ENCODE results near the gene ENDOD1.
"Not testable (repeated sequence)": the region's sequence is repeated elsewhere in the genome, so short reads cannot be mapped to it uniquely, and the experiment has no call there.

ENDOD1 gene

DNA sequence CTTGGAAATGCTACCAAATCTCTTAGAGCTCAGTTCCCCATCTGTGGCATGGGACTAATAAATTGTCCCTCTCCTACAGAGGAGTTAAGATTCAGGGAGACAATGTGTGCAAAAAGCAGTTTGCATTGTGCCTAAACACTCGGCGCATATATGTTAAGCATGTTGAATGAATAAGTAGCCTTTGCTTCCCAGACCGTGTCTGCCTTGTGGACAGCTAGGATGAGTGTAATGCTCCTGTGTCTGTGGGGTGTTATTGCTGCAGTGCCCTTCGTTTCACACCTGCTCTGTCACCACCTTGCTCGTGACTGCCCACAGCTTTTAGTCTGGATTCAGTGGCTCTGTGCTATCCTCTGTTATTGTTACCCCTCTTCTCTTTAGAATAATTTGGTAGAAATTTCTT, 14.1 kb downstream of the ENDOD1 start:
- no peak for DNase-seq (ENCODE audit: low read depth)

DNA sequence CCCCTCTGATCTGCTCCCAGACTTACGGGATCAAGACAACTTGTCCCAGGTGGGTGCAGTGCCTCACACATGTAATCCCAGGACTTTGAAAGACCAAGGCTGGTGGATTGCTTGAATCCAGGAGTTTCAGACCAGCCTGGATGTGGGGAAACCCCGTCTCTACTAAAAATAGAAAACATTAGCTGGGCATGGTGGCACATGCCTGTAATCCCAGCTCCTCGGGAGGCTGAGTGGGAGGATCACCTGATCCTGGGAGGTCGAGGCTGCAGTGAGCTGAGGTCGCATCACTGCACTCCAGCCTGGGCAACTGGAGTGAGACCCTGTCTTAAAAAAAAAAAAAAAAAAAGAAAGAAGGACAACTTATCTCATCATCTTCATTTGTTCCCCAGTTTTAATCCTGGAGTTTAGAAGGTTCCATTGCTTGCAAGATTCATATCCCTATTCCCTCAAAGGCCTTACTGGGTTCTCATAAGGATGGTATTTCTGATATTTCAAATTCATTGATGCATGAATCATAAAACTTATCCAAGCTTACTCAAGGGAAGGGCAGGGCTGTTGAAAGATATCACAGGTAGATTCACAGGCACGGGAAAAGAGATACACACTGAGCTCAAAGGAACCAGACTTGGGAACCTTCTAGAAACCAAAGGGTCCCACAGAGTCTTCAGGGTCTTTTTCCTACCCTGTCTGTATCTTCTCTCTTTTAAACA, 14.6 kb downstream of the ENDOD1 start:
- DNase-seq (ENCODE audit: low read depth), result no peak

- DNase-seq (ENCODE audit: low read depth), result no peak
Observed at GRCh38 chr11:95104856-95105255, 15.2 kb downstream of the ENDOD1 start.

DNA sequence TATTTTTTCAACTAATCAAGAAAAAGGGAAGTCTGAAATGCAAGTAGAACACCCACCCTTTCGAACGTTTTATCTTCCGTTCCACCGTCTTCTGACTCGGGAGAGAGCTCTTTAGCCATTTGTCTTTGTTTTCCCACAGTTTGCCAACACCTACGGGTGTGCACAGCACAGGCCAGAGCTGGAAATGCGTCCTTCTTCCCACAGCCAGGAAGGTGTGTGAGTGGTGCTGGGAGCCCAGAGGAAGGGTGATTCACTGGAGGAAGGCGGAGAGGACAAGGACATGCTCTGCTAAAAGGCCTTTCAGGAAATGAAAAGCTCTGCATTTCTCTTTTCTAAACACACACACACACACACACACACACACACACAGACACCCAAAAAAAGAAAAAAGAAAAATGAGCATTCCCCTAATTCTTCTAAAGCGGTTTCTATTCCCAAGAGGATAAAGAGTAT, 18.5 kb downstream of the ENDOD1 start:
- DNase-seq (ENCODE audit: low read depth), result no peak

- DNase-seq (ENCODE audit: low read depth), result no peak
Observed at GRCh38 chr11:95108671-95109551, 19.3 kb downstream of the ENDOD1 start.

DNA sequence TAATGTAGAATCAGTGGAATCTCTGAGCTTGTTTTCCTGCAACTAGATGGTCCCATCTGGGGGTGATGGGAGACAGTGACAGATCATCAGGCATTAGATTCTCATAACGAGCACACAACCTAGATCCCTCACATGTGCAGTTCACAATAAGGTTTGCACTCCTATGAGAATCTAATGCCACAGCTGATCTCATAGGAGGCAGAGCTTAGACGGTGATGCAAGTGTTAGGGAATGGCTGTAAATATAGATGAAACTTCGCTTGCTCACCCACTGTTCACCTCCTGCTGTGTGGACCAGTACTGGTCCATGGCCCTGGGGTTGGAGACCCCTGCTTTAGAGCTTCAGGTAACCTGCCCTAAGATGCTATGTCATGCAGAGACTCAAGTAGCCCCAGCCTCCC, 21.8 kb downstream of the ENDOD1 start:
- not testable (repeated sequence) for DNase-seq (ENCODE audit: low read depth)

GRCh38 chr11:95111923-95112540, 22.4 kb downstream of the ENDOD1 start:
- no peak for DNase-seq (ENCODE audit: low read depth)

- DNase-seq (ENCODE audit: low read depth), result no peak
Observed at GRCh38 chr11:95115597-95115996, 26.0 kb downstream of the ENDOD1 start.

DNA sequence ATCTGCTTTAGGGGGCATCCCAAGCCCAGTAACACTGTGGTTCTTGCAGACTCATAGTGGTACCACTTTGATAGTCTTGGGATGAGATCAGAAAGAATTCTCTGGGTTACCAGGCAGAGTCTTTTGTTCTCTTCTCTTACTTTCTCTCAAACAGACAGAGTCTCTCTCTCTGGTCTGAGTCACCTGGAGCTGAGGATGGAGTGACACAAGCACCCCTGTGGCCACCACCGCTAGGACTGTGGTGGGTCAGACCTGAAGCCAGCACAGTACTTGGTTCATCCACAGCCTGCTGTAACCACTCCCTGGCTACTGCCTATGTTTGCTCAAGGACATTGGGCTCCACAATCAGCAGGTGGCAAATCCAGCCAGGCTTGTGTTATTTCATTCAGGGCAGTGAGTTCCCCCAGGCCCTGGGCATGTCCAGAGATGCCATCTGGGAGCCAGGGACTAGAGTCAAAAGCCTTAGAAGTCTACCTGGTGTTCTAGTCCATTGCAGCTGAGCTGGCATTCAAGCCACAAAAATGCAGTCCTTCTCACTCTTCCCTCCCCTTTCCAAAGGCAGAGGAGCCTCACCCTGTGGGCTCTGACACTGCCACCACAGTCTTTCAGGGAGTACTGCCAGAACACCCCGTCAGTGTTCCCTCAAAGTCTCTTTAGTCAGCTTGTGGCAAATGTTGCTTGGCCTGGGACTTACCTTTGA, 29.9 kb downstream of the ENDOD1 start:
- no peak for DNase-seq (ENCODE audit: low read depth)

- DNase-seq (ENCODE audit: low read depth), result no peak
Observed at GRCh38 chr11:95121698-95122097, 32.1 kb downstream of the ENDOD1 start.

DNA sequence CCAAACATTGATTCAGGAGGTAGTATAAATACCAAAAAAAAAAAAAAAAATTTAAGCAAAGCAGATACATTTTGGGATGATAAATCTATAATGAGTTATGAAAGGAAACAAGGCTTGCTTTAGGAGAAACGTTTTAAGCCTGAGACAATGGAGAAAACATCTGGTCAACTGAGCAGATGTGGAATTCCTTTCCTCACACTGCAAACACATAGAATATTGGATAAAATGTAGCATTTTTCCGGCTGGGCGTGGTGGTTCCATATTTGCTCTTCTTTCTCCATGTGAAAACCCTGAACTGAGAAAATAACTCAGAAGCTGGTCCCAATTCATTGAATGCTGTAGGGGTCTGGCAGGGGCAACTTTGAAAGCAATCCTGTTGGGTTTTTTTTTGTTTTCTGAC, 33.9 kb downstream of the ENDOD1 start:
- DNase-seq (ENCODE audit: low read depth), result no peak

DNA sequence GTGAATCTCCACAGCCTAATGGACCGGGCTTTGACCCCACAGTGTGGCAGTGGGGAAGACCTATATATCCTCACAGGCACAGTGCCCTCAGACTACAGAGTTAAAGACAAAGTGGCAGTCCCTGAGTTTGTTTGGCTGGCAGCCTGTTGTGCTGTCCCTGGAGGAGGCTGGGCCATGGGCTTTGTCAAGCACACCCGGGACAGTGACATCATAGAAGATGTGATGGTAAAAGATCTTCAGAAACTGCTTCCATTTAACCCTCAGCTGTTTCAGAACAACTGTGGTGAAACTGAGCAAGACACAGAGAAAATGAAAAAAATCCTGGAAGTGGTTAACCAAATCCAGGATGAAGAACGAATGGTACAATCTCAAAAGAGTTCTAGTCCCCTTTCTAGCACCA, 39.0 kb downstream of the ENDOD1 start:
- DNase-seq (ENCODE audit: low read depth), result no peak

GRCh38 chr11:95132956-95133355, 43.3 kb downstream of the ENDOD1 start:
- no peak for DNase-seq (ENCODE audit: low read depth)

GRCh38 chr11:95134491-95134890, 44.8 kb downstream of the ENDOD1 start:
- no peak for DNase-seq (ENCODE audit: low read depth)

- no peak for DNase-seq (ENCODE audit: low read depth)
Observed at GRCh38 chr11:95135155-95135554, 45.5 kb downstream of the ENDOD1 start.

DNA sequence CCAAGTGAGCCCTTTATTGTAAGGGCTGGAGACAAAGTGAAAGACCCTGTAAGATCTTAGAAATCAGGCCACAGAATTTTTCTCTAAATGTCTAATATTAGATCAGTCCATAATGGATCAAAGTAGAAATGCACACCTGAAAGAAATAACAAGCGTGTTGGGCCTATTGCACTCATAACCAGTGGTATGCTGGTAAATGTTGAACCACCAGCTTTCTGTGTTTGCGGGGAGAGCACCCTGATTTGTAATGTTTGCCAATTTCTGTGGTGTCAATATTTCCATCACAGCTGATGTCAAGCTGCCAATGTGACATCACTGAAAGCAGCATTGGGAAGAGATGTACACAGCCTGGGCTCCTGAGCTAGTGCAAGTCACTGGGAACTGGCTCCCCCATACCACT, 46.2 kb downstream of the ENDOD1 start:
- DNase-seq (ENCODE audit: low read depth), result no peak

- not testable (repeated sequence) for DNase-seq (ENCODE audit: low read depth)
Observed at GRCh38 chr11:95136747-95137146, 47.1 kb downstream of the ENDOD1 start.

GRCh38 chr11:95137299-95137698, 47.7 kb downstream of the ENDOD1 start:
- DNase-seq (ENCODE audit: low read depth), result no peak

GRCh38 chr11:95138448-95138847, 48.8 kb downstream of the ENDOD1 start:
- no peak for DNase-seq (ENCODE audit: low read depth)

DNA sequence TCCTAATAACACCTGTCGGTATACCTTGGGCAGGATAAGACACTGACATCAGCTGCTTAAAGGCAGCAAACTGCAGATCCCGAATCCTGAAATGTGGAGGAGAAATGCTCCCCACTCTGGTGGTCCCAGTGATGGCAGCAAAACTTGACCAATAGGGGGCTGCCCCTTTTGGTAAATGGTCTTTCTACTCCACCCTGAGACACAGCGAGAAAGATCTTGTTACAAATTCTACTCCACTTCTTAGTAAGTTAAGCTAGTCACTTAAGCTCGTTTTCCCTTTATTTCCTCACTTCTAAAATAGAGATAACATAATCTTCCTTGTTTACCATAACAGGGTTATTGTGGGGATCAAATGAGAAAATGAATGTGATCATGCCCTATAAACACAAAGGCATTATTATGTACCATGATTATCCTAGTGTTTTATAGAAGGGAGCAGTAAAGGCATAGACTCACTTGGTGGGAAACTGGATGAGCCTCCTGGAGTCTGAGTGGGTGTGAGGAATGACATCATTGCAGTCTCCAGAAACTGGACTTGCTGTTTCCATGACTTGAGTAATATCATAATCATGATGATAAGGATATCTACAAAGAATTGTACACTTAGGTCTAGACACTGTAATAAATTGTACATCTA, 50.9 kb downstream of the ENDOD1 start:
- DNase-seq (ENCODE audit: low read depth), result no peak

DNA sequence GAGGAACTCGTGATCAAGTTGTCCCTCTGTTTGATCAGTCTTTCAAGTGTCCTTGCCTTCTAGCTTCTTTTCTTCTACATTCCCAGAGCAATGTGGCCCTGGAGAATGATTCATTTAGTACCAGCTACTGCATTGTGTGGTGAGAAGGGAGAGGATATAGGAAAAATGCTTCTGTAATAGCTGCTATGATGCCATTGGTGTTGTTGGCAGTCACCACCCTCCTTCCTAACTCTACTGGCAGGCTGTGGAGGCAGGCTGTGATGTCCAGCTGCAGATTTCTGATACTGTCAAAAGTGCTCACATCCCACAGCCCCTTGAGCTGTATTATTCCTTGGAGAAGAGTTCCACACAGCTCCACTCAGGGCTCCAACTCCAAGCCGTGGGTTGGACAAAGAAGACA, 52.8 kb downstream of the ENDOD1 start:
- no peak for DNase-seq (ENCODE audit: low read depth)
